Stimulated activated CD4-positive, alpha-beta T cell treated with anti-CD3 and anti-CD28 coated beads, Interleukin-12 subunit alpha, Interleukin-12 subunit beta, amount 100 ng/mL, for 48 hours (primary cell): ENCODE data around the gene IRF4.

Experiments used
- DNase-seq, 3 donors: peaks; one replicate each; pipeline ENCODE4 v3.0.0-alpha.2; 2020; ENCODE audit warnings: low read depth in 2 of 3, low spot score in 1 of 3

Gene IRF4

GRCh38 chr6:441126-441920 lies 49.8 kb downstream of the IRF4 start:
- no peak for DNase-seq

DNA sequence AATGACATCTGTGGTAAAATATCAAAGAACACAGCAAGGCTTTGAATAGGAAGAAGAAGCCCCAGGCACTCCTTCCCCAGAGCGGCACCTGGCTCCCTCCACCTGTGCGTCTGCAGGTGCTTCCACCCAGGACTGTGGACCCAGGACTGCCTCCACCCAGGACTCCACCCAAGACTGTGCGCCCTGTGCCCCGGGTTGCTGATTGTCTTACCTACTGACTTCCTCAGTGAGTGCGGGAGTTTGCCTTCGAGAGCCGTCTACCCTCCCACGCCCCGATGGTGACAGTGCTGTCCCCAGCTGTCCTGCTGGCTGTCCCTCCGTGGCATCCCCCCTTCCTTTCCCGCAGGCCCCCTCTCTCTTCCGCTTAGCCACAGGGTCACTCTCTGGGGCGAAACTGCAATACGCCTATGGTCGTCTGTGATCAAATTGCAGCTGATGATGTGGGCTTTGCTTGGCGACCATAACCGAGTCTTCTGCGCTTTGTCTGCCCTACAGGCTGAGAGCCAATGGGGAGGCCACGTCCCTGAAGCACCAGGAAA lies 52.1 kb downstream of the IRF4 start:
- no peak for DNase-seq

- peak in 2 of 3 donors; percentile 40 to 43 for DNase-seq
Observed at GRCh38 chr6:444653-445275, 53.2 kb downstream of the IRF4 start.

DNA sequence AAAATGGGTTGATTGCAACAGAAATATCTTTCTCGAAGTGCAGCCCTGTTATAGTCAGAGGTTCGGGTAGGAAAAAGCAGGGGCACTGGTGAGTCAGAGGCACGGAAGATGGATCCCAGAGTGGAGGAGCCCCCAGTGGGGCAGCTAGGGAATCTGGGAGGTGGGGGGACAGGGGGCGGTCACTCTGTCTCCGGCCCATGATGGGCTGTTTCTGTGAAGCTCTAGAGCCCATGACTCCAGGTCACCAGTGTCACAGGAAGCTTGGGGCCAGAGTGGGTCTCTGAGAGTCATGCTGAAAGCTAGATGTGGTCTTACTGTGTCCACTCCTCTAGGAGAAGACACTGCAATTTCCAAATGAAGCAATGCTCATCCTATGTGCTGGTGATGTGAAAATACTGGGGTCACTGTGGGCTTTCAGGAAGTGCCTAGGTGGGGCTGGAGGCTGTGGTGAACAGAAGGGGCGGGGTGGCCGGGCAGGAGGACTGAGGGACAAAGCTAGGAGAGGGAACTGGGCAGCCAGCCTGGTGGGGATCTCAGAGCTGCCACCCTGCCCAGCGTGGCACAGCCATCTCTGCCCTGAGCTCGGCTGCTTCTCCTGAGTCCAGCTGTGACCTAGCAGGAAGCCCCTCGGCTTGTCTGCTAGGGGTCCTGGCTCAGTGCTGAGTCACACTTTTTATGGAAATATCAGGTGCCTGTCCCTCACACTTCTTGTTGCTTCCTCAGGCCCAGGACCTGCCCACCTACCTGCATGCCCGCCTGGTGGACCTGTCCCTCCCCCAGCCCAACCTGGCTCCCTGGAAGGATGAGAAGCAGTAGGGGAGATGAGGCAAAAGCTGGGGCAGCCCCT lies 54.2 kb downstream of the IRF4 start:
- no peak for DNase-seq

DNA sequence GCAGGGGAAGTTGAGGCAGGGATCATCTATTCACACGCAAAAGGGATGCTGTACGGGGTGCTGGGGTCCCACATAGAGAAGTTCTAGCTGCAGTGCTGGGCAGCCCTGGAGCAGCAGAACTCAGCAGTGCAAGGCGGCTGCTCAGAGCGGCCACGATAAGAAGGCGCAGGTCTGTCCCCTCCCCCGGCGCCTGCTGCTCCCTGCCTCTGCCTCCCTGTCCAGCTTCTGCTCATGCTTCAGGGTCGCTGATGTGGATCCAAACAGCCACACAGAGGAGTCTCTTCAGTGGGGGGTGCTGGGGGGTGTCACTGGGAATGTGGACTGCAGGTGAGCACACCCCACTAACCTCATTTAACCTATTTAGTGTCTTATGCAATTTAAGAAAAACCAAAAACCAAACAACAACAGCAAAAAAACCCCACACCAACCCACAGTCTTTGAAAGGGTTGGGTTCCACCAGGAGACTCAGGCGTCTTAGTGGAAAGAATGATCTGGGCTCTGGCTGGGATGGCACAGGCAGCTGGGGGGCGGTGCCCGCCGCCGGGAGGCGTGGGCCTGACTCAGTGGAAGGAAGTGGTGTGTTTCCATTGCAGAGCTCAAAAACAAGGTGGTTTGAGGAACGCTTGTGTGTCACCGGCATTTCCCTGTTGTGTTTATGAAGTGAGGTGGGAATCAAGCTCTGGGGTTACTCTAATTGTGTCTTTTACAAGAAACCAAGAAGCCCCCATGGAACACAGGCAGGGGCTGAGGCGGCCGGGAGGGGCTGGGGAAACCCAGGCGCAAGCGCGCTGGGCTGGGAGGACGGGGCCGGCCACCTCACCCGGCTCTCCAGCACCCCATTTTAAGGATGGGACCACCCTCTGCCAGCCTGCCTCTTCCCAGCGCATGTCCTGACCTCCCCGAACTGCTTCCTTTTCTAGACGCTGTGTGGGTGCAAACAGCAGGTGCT lies 55.1 kb downstream of the IRF4 start:
- peak; percentile 91 to 95 (median 93) for DNase-seq

DNA sequence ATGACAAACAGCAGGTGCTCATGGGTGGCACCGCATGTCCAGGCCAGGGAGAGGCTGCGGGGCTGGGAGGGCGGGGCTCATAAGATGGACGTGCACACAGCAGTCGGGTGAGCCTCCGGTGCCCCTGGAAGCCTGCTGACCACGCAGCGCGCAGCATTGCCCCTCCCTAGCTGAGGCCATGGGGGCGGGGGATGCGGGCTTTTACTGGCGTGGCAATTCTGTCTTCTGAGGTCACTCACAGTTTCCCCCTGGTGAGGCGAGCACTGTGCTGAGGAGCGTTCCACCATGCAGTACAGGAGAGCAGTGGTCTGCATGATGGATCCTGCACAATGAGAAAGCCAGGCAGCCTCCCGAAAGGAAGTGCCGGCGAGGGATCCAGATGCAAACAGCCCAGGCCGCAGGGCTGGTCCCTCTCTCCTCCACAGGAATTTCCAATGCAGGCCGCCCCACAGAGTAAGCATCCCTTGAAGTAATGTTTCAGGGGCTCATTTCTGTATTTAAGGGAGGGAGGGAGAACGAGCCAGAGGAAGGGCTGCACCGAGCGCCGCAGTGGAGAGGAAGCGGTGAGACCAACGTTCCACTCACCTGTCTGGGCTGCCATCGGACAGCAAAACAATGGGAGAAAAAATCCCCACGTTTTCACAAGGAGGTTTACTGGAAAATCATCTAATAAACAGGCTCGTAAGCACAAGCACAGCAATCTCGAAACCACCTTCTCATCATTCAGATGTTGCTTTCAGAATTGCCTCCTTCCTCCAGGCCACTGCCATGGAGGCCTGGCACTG lies 56.0 kb downstream of the IRF4 start:
- peak in 2 of 3 donors; percentile 31 to 36 for DNase-seq

DNA sequence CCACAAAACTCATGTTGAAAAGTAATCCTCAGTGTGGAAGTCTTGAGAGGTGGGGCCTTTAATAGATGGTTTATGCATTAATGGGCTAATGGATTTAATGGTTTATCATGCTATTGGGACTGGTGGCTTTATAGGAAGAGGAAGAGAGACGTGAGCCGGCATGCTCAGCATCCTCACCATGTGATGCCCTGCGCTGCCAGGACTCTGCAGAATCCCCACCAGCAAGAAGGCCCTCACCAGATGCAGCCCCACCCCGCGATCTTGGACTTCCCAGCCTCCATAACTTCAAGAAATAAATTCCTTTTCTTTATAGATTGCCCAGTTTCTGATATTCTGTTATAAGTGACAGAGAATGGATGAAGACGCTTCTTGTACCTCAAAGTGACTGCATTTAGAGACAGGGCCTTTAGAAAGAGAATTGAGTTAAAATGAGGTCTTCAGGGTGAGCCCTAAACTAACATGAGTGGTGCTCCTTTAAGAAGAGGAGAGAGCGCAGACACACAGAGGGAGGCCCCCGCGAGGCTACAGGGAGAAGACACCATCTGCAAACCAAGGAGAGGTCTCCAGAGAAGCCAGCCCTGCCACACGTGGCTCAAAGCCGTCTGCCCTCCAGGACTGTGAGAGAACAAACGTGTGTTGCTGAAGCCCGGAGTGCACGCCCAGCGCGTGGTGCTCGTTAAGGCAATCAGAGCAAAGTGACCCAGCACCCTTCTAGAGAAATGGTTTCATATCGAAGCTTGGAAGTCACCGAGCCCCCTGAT lies 56.9 kb downstream of the IRF4 start:
- DNase-seq = no peak

- DNase-seq = no peak
Observed at GRCh38 chr6:449057-449430, 57.5 kb downstream of the IRF4 start.

- DNase-seq = no peak
Observed at GRCh38 chr6:449486-450419, 58.2 kb downstream of the IRF4 start.

DNA sequence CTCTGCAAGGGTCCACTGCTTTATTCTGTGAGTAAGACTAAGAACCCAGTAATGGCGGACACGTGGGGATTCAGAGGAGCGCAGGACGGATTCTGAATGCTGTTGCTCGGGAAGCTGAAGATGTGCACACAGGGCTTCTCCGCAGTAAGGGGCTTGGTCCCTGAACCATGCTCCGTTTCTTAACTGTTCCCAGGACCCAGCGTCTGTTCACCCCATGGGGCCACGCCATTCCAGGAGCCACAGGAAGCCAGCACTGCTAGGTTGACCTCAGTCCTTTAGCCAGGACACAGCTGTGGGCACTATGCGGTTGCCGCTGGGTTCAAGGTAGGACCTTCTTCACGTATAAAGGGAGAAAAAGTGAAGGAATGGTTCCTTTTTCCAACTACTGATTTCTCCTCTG lies 59.8 kb downstream of the IRF4 start:
- no peak for DNase-seq

GRCh38 chr6:451847-452246 lies 60.3 kb downstream of the IRF4 start:
- no peak for DNase-seq

GRCh38 chr6:452301-453067 lies 60.9 kb downstream of the IRF4 start:
- no peak for DNase-seq

- no peak for DNase-seq
Observed at GRCh38 chr6:453152-453551, 61.6 kb downstream of the IRF4 start.

DNA sequence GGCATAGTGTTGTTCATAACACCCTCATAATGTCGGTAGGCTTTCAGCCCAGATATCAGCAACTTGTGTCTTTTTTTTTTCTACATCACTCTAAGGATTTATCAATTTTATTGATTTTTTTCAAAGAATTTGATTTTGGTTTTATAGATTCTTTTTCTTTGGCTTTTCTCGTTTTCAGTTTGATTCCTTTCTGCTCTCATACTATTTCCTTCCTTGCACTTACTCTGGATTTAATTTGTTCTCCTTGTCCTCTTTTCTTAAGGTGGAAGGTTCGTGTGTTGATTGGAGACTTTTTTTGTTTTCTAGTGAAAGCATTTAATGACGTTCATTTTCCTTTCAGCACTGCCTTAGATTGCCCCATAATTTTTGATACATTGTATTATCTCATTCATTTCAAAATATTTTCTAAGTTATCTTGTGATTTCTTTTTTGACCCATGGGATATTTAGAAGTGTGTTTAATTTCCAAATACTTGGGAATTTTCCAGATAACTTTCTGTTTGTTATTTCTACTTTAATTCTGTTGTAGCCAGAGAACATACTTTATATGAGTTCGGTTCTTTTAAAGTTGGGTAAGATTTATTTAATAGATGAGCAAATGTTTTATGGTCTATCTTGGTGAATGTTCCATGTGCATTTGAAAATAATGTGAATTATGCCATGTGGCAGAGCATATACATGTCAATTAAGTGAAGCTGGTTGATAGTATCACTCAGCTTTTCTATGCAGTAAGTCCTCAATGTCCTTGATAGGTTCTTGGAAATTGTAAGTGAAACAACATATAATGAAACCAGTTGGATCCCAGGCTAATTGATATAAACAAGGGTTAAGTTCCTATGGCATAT lies 62.8 kb downstream of the IRF4 start:
- no peak for DNase-seq

GRCh38 chr6:455006-455585 lies 63.5 kb downstream of the IRF4 start:
- no peak for DNase-seq

DNA sequence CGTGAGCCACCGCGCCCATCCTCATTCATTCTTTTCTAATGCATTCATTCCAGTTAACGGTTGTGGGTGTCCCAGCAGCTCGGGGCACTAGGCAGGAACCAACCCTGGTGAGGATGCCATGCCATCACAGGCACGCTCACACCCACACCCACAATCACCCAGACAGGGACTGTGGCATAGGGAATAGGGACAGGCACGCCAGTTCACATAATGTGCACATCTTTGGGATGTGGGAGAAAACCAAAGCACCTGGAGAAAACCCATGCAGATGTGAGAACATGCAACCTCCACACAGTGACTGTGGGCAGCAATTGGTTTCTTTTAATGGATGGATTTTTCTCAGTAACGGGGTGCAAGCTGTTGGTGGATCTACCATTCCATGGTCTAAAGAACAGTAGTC lies 64.3 kb downstream of the IRF4 start:
- DNase-seq = no peak
